ENCODE results near the gene CARNS1. TPM values are rescaled to one million over a fixed set of nuclear protein-coding genes. Genes with fewer than 3 reads are reported as not detected.

CARNS1 gene
- polyA plus RNA-seq, 1 donor from 2014 or later: not detected

GRCh38 chr11:67442504-67443404 is 27.3 kb downstream of the CARNS1 start:
- Histone ChIP-seq H3K36me3 (ENCODE audit: insufficient read depth, low read length) (no peaks in the 10 kb centered on the region), H3K27ac (ENCODE audit: low read length) (peak overlapping the region; percentile 56)
- no peak for TF ChIP-seq TAF1 (IDR thresholded peaks at IDR 0.05; ENCODE audit: low read depth)
- no peak for TF ChIP-seq SMC3 (conservative IDR thresholded peaks at IDR 0.05; ENCODE audit: poor library complexity)
- TF ChIP-seq EP300 (conservative IDR thresholded peaks at IDR 0.05; ENCODE audit: poor library complexity, severe bottlenecking): no peak
- no peak for TF ChIP-seq REST (IDR thresholded peaks at IDR 0.05; ENCODE audit: borderline replicate concordance)
- TF ChIP-seq EZH2 (IDR thresholded peaks at IDR 0.05; ENCODE audit: borderline replicate concordance, insufficient read depth, low read length, poor library complexity, severe bottlenecking): no peak
- TF ChIP-seq POLR2AphosphoS5 (IDR thresholded peaks at IDR 0.05): no peak
- no peak for TF ChIP-seq CTCF (IDR thresholded peaks at IDR 0.05; ENCODE audit: poor library complexity, severe bottlenecking)
- TF ChIP-seq MXI1 (conservative IDR thresholded peaks at IDR 0.05; ENCODE audit: poor library complexity, severe bottlenecking): no peak
- no peak for TF ChIP-seq RAD21 (conservative IDR thresholded peaks at IDR 0.05)

GRCh38 chr11:67445515-67445914 is 30.0 kb downstream of the CARNS1 start:
- Histone ChIP-seq H3K9me3 (ENCODE audit: low read length) (no peaks in the 10 kb centered on the region), H3K9me2 (ENCODE audit: insufficient read depth, low read length) (no peaks in the 10 kb centered on the region), H3K27ac (ENCODE audit: low read length) (no peak overlapping the region), H3K4me2 (ENCODE audit: low read length) (no peak overlapping the region), H3F3A (ENCODE audit: insufficient read depth, low read length, poor library complexity, severe bottlenecking) (no peaks in the 10 kb centered on the region), H2AFZ (ENCODE audit: low read depth, low read length) (no peak overlapping the region), H3K4me3 (ENCODE audit: low read length) (no peak overlapping the region), H3K9ac (ENCODE audit: low read length) (no peak overlapping the region), H3K79me2 (replicated peaks; ENCODE audit: insufficient read depth, low read length) (no peaks in the 10 kb centered on the region), H3K36me3 (ENCODE audit: insufficient read depth, low read length) (no peaks in the 10 kb centered on the region), H4K20me1 (ENCODE audit: insufficient read depth) (no peaks in the 10 kb centered on the region), H3K27me3 (ENCODE audit: insufficient read depth, low read depth, low read length) (no peaks in the 10 kb centered on the region)
- TF ChIP-seq REST (IDR thresholded peaks at IDR 0.05; ENCODE audit: borderline replicate concordance): no peak
- TF ChIP-seq POLR2AphosphoS5 (IDR thresholded peaks at IDR 0.05): no peak
- no peak for TF ChIP-seq TAF1 (IDR thresholded peaks at IDR 0.05; ENCODE audit: low read depth)
- TF ChIP-seq EZH2 (IDR thresholded peaks at IDR 0.05; ENCODE audit: borderline replicate concordance, insufficient read depth, low read length, poor library complexity, severe bottlenecking): no peak

More at GRCh38 chr11:67442504-67443404, 27.3 kb downstream of the CARNS1 start:
- H3K9me3 ChIP-seq (ENCODE audit: low read length): no peaks in the 10 kb centered on the region
- H3F3A ChIP-seq (ENCODE audit: insufficient read depth, low read length, poor library complexity, severe bottlenecking): no peaks in the 10 kb centered on the region
- H2AFZ ChIP-seq (ENCODE audit: low read depth, low read length): peak overlapping the region; percentile 14
- peak overlapping the region; percentile 82 for H3K4me3 ChIP-seq (ENCODE audit: low read length)
- H3K9ac ChIP-seq (ENCODE audit: low read length): peak overlapping the region; percentile 80
- H3K9me2 ChIP-seq (ENCODE audit: insufficient read depth, low read length): no peaks in the 10 kb centered on the region
- no peaks in the 10 kb centered on the region for H3K79me2 ChIP-seq (replicated peaks; ENCODE audit: insufficient read depth, low read length)
- H4K20me1 ChIP-seq (ENCODE audit: insufficient read depth): no peaks in the 10 kb centered on the region
- H3K4me2 ChIP-seq (ENCODE audit: low read length): peak overlapping the region; percentile 86
- H3K27me3 ChIP-seq (ENCODE audit: insufficient read depth, low read depth, low read length): no peaks in the 10 kb centered on the region

Measured in neural cell (in vitro differentiated cells).